Muscle layer of colon (tissue), 2 donors: ENCODE measurements around the gene CD70.
"Not testable (repeated sequence)": the region's sequence is repeated elsewhere in the genome, so short reads cannot be mapped to it uniquely, and the experiment has no call there.

Experiments
- H3K27ac ChIP-seq: one replicate; pipeline ENCODE4 v1.7.0; 2013; ENCODE audit warnings: low read depth, mild to moderate bottlenecking, low read length, moderate library complexity
- H3K27me3 ChIP-seq, 2 donors: one replicate each; pipeline ENCODE4 v1.7.0; 2013; ENCODE audit warnings: low read length in 2 of 2, mild to moderate bottlenecking in 2 of 2; ENCODE audit not compliant: insufficient read depth in 2 of 2, control insufficient read depth in 1 of 2
- H3K36me3 ChIP-seq: one replicate; pipeline ENCODE4 v1.7.0; 2013; ENCODE audit warnings: mild to moderate bottlenecking, low read length; ENCODE audit not compliant: insufficient read depth
- H3K4me1 ChIP-seq: one replicate; pipeline ENCODE4 v1.7.0; 2013; ENCODE audit warnings: mild to moderate bottlenecking, low read length; ENCODE audit not compliant: insufficient read depth
- H3K4me3 ChIP-seq, 2 donors: one replicate each; pipeline ENCODE4 v1.7.0; 2013; ENCODE audit warnings: low read length in 2 of 2, low read depth in 1 of 2, mild to moderate bottlenecking in 1 of 2, moderate library complexity in 1 of 2
- H3K9ac ChIP-seq: one replicate; pipeline ENCODE4 v1.7.0; 2013; ENCODE audit warnings: low read length
- H3K9me3 ChIP-seq: one replicate; pipeline ENCODE4 v1.7.0; 2013; ENCODE audit warnings: mild to moderate bottlenecking, low read length
- donor health status: abdominal sarcoma.
- donor health status: Adenocarcinoma of cecum.

The CD70 gene

GRCh38 chr19:6590827-6591319 is at the start of gene CD70:
CD70 (minus strand) TSS chr19:6591150; CDS start chr19:6591002, 148 bp downstream.
- Histone ChIP-seq H3K9ac (no peak within 1 kb of the TSS), H3K4me1 (peaks cover 6% of the 10 kb centered on the region), H3K9me3 (no peaks in the 10 kb centered on the region), H3K27me3 (peaks cover 11 to 46% of the 10 kb centered on the region in 2 donors), H3K4me3 (no peak within 1 kb of the TSS), H3K36me3 (no peaks in the 10 kb centered on the region), H3K27ac (no peak within 1 kb of the TSS)

- not testable (repeated sequence) for H3K9me3 ChIP-seq, H3K9ac ChIP-seq, H3K4me3 ChIP-seq, H3K36me3 ChIP-seq, H3K27ac ChIP-seq, H3K27me3 ChIP-seq, H3K4me1 ChIP-seq
Measured at GRCh38 chr19:6640333-6640732, 49.4 kb upstream of the CD70 start.

GRCh38 chr19:6639439-6639838 is 48.5 kb upstream of the CD70 start:
- H3K36me3 ChIP-seq, result no peaks in the 10 kb centered on the region
- no peak overlapping the region for H3K9ac ChIP-seq
- no peaks in the 10 kb centered on the region for H3K27me3 ChIP-seq
- no peak overlapping the region for H3K4me3 ChIP-seq
- H3K4me1 ChIP-seq, result no peaks in the 10 kb centered on the region
- no peaks in the 10 kb centered on the region for H3K9me3 ChIP-seq
- H3K27ac ChIP-seq, result no peak overlapping the region

- H3K9me3 ChIP-seq, H3K4me1 ChIP-seq, H3K4me3 ChIP-seq, H3K27me3 ChIP-seq, H3K9ac ChIP-seq, H3K27ac ChIP-seq, H3K36me3 ChIP-seq: not testable (repeated sequence)
Measured at GRCh38 chr19:6633456-6633813, 42.5 kb upstream of the CD70 start.

- not testable (repeated sequence) for H3K27ac ChIP-seq, H3K9ac ChIP-seq, H3K36me3 ChIP-seq, H3K9me3 ChIP-seq, H3K4me3 ChIP-seq, H3K4me1 ChIP-seq, H3K27me3 ChIP-seq
Measured at GRCh38 chr19:6632747-6633455, 42.0 kb upstream of the CD70 start.

- no peak overlapping the region for H3K9ac ChIP-seq
- no peaks in the 10 kb centered on the region for H3K27me3 ChIP-seq
- no peak overlapping the region for H3K27ac ChIP-seq
- H3K4me1 ChIP-seq, result no peaks in the 10 kb centered on the region
- no peak overlapping the region for H3K4me3 ChIP-seq
- H3K9me3 ChIP-seq, result no peaks in the 10 kb centered on the region
- H3K36me3 ChIP-seq, result no peaks in the 10 kb centered on the region
Measured at GRCh38 chr19:6632002-6632621, 41.2 kb upstream of the CD70 start.

GRCh38 chr19:6626764-6627163 is 35.8 kb upstream of the CD70 start:
- Histone ChIP-seq H3K27me3 (no peaks in the 10 kb centered on the region), H3K4me3 (no peak overlapping the region), H3K27ac (no peak overlapping the region)

GRCh38 chr19:6617374-6617773 is 26.4 kb upstream of the CD70 start:
- no peak overlapping the region for H3K27ac ChIP-seq
- no peaks in the 10 kb centered on the region for H3K36me3 ChIP-seq
- no peaks in the 10 kb centered on the region for H3K27me3 ChIP-seq
- no peaks in the 10 kb centered on the region for H3K4me1 ChIP-seq
- H3K9ac ChIP-seq, result no peak overlapping the region
- no peak overlapping the region for H3K4me3 ChIP-seq
- no peaks in the 10 kb centered on the region for H3K9me3 ChIP-seq

More at GRCh38 chr19:6626764-6627163, 35.8 kb upstream of the CD70 start:
- H3K9ac ChIP-seq, result no peak overlapping the region
- no peaks in the 10 kb centered on the region for H3K9me3 ChIP-seq
- no peaks in the 10 kb centered on the region for H3K4me1 ChIP-seq
- no peaks in the 10 kb centered on the region for H3K36me3 ChIP-seq

GRCh38 chr19:6616011-6616410 is 25.1 kb upstream of the CD70 start:
- Histone ChIP-seq H3K4me3 (no peak overlapping the region), H3K27ac (no peak overlapping the region), H3K9ac (no peak overlapping the region), H3K4me1 (no peaks in the 10 kb centered on the region), H3K36me3 (no peaks in the 10 kb centered on the region), H3K9me3 (no peaks in the 10 kb centered on the region), H3K27me3 (no peaks in the 10 kb centered on the region)

GRCh38 chr19:6613711-6614110 is 22.8 kb upstream of the CD70 start:
- H3K27ac ChIP-seq, result no peak overlapping the region
- H3K9ac ChIP-seq, result no peak overlapping the region
- no peaks in the 10 kb centered on the region for H3K9me3 ChIP-seq
- no peaks in the 10 kb centered on the region for H3K36me3 ChIP-seq
- H3K4me3 ChIP-seq, result no peak overlapping the region
- no peaks in the 10 kb centered on the region for H3K27me3 ChIP-seq
- no peaks in the 10 kb centered on the region for H3K4me1 ChIP-seq

- Histone ChIP-seq H3K9ac (no peak overlapping the region), H3K4me1 (no peaks in the 10 kb centered on the region), H3K27me3 (no peaks in the 10 kb centered on the region), H3K9me3 (no peaks in the 10 kb centered on the region), H3K36me3 (no peaks in the 10 kb centered on the region), H3K4me3 (no peak overlapping the region), H3K27ac (no peak overlapping the region)
Measured at GRCh38 chr19:6610934-6611852, 20.2 kb upstream of the CD70 start.
